HG03521 (cell line): Measurements from ENCODE around the gene RELT.
"Not testable (repeated sequence)": the region's sequence is repeated elsewhere in the genome, so short reads cannot be mapped to it uniquely, and the experiment has no call there.

Source experiments
- ATAC-seq: cut with Tn5 transposase; IDR thresholded peaks from one replicate; pipeline ENCODE4 v1.9.1; 2021; ENCODE audit warnings: mild to moderate bottlenecking, moderate library complexity; ENCODE audit not compliant: unreplicated experiment

RELT gene

DNA sequence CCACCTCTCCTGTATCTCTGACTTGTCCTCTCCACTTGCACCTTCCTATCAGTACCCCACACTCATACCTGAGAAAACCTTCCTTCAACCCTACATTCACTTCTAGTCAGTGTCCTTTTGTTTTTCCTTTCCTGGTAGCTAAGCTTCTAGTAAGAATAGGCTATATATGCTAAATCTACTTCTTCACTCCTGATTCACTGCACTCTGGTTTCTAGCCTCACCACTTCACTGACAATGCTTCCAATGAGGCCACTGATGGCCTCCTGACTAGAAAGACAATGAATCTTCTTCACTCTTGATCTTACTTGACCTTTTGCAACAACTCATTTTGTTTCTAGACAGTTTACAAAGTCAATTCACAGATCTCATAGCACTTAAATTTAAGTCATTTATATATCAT lies 52.0 kb downstream of the RELT start:
- no peak for ATAC-seq

DNA sequence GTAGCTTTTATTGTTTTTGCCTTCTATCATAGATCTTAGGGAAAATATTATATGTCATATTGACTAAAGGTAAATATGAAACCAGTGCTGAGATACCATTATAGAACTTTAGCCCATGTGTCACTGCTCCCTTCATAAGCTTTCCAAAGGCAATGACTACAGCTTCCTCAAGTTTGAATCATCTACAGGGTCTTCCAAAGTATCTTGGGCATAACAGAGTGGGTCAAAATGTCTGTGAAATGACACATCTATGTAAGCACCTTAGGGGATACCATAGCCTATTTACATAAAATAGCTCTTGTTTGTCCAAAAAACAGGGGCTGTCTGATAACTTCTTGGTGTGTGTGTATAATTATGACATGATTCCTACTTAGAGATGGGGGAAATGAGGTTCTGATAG lies 52.5 kb downstream of the RELT start:
- no peak for ATAC-seq

DNA sequence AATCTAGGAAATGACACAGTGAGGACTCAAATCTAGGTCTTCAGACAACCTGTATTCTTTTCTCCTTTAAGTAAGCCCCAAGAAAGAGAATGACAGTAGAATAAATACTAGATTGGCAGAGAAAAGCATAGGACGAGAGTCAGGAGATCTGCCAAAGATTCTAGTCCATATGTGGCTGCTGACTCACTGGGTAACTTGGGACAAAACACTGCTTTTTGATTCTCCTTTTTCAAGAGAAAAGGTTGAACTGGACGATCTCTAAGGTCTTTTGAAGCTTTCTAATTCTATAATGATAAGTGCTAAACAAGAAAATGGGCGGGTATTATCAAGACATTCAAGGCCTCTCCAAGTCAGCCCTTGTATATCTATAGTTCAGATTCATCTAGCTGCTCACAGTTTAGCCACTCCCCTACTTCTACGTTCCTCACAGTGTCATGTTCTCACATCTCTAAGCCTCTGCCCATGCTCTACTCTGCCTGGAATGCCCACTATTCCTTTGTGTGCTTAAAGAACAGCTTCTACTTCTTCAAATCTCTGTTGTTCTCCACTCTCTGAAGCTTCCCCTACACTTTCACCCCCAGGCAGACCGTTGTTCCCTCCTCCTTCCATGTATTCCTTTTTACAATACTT lies 53.0 kb downstream of the RELT start:
- no peak for ATAC-seq

DNA sequence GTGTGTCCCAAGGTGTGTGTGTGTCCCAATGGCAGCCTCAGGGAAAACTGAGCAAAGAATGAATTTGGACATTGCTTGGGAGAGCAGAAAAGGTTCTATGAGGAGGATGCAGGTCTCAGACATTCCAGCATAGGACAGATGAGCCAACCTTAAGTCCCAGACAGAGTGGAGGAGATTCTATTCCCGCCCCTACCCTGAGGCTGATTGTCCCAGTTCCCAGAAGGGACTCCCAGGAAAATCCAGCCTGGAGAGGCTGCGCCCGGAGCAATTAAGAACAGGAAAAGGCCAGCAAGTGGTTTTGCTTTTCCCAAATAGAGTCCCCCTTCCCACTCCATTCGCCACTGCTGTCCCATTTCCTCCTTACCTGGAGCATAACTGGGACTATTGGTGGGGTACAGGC lies 54.1 kb downstream of the RELT start:
- no peak for ATAC-seq

DNA sequence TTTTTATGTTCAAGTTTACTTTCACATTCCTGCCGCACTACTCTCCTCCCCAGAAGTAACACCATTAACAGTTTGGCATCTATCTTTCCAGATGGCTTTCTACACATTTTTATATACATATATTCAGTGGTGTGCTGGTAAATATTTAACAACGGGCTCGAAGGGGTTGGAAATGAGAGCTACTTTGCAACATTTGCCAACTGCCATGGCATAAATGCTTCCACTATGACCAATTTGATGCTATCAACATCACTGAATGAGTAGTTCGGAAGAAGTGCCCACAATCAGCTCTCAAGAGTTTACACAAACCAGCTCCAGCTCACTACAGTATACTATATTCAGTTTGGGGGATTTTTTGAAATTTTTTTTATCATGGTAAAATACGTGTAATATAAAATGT lies 55.2 kb downstream of the RELT start:
- ATAC-seq = no peak

DNA sequence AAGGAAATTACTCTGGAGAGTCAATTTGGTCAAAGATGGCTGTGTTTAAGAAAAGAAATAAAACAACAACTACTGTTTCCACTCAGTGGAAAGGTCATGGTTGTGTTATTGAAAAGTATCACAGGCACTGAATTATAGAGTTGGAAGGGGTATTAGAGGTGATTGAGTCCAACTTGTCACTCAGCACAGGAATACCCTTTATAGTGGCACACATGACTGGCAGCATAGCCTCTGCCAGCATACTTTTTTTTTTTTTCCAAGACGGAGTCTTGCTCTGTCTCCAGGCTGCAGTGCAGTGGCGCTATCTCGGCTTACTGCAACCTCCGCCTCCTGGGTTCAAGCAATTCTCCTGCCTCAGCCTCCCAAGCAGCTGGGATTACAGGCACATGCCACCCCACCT lies 60.7 kb downstream of the RELT start:
- ATAC-seq = not testable (repeated sequence)

DNA sequence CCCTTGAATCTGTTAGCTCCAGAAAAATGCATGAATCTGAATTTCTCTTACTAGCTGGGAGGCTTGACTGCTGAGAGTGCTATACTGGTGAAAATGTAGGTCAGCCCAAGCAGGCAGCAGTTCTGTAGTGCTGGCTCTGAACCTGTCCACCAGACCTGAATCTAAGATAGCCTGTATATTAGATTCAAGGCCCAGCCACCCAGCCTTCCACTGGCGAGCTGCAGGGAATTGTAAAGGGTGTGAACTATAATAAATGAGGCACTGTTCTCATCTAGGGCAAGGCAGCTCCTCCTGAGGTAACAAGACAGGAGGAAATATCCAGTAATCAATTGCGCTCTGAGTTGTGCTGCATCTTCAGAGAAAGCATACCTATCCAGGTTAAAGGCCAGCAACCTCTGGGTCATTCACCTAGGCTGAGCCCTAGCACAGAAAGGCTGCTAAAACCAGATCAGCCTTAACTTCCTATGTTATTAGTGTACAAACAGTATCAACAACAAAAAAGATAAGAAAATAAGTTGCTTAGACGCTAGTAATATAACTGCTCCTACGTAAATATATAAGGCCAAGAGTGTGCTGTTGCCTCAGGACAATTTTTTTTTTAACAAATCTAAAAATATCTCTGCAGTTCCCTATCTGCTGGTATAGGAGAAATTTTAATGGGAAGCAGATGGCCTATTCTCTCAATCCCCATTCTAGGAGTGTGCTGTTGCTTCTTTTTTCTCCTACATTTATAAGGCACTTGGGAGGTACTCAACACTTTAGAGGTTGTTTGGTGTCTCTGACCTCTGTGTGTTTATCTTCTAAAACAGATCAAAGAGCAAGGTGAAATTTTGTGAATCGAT lies 63.0 kb downstream of the RELT start:
- no peak for ATAC-seq

DNA sequence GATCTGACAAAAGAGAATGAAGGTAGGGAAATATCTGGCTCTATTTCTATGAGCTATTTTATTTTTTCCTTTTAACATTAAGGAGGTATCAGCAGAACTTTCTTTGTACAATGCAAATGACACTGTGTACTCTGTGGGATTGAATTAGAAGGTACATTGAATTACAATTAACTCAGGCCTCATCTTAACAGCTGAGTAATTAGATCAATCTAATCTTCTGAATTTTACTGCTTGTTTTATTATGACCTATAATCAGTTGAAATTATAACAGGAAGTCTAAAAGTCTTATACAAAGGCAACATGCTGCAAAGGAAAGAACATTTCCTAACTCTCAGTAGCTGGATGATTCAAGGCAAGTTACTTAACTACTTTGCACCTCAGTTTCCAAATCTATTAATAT lies 69.8 kb downstream of the RELT start:
- ATAC-seq = no peak

DNA sequence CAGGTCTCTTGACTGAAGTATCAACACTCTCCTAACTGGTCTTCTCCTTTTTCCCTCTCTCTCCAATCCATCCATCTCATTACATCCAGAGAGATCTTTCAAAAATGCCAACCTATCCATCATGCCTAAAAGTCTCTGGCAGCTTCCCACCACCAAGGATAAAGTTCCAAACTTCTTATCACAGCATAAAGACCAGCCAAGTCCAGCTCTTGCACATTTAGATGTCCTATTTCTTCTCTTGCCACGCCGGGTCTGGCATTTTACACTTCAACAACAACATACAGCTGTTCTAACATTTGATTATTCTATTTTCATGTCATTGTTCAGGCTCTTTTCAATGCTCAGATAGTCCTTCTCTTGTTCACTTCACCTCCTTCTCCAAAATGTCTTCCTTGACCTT lies 70.6 kb downstream of the RELT start:
- ATAC-seq = no peak
